Stimulated activated CD8-positive, alpha-beta memory T cell treated with anti-CD3 and anti-CD28 coated beads, Interleukin-15, amount 100 ng/mL, for 1 hour (primary cell): ENCODE measurements around the gene ITGA8.
"Not testable (repeated sequence)": the region's sequence is repeated elsewhere in the genome, so short reads cannot be mapped to it uniquely, and the experiment has no call there.

ENCODE experiments used
- DNase-seq: peaks from one replicate; pipeline ENCODE4 v3.0.0-alpha.2; 2020; ENCODE audit warnings: low read depth

Gene ITGA8

GRCh38 chr10:15719899-15720634, at the start of gene ITGA8:
TSS of gene ITGA8 (minus strand) at chr10:15719922. CDS start at chr10:15719771, 151 bp downstream.
- no peak for DNase-seq

GRCh38 chr10:15764892-15765454, 45.3 kb upstream of the ITGA8 start:
- DNase-seq, result no peak

GRCh38 chr10:15763006-15763405, 43.3 kb upstream of the ITGA8 start:
- no peak for DNase-seq

GRCh38 chr10:15762239-15762638, 42.5 kb upstream of the ITGA8 start:
- not testable (repeated sequence) for DNase-seq

- not testable (repeated sequence) for DNase-seq
Observed at GRCh38 chr10:15761224-15761623, 41.5 kb upstream of the ITGA8 start.

- no peak for DNase-seq
Observed at GRCh38 chr10:15760681-15761080, 41.0 kb upstream of the ITGA8 start.

- no peak for DNase-seq
Observed at GRCh38 chr10:15759265-15759664, 39.5 kb upstream of the ITGA8 start.

- no peak for DNase-seq
Observed at GRCh38 chr10:15758618-15759017, 38.9 kb upstream of the ITGA8 start.

GRCh38 chr10:15754937-15755336, 35.2 kb upstream of the ITGA8 start:
- DNase-seq, result no peak

GRCh38 chr10:15751046-15751445, 31.3 kb upstream of the ITGA8 start:
- no peak for DNase-seq

GRCh38 chr10:15748126-15748525, 28.4 kb upstream of the ITGA8 start:
- no peak for DNase-seq

- DNase-seq, result no peak
Observed at GRCh38 chr10:15747632-15748031, 27.9 kb upstream of the ITGA8 start.

GRCh38 chr10:15745751-15746150, 26.0 kb upstream of the ITGA8 start:
- DNase-seq, result no peak

- DNase-seq, result no peak
Observed at GRCh38 chr10:15744217-15744865, 24.6 kb upstream of the ITGA8 start.

GRCh38 chr10:15743443-15743842, 23.7 kb upstream of the ITGA8 start:
- DNase-seq, result no peak

- DNase-seq, result no peak
Observed at GRCh38 chr10:15742836-15743235, 23.1 kb upstream of the ITGA8 start.

GRCh38 chr10:15742102-15742501, 22.4 kb upstream of the ITGA8 start:
- no peak for DNase-seq

- DNase-seq, result no peak
Observed at GRCh38 chr10:15741581-15741980, 21.9 kb upstream of the ITGA8 start.

GRCh38 chr10:15740261-15740660, 20.5 kb upstream of the ITGA8 start:
- DNase-seq, result no peak

GRCh38 chr10:15739254-15739970, 19.7 kb upstream of the ITGA8 start:
- no peak for DNase-seq

GRCh38 chr10:15738270-15738925, 18.7 kb upstream of the ITGA8 start:
- no peak for DNase-seq

- no peak for DNase-seq
Observed at GRCh38 chr10:15737656-15738055, 17.9 kb upstream of the ITGA8 start.
